ENCODE results near the gene COG5. TPM values are rescaled to one million over a fixed set of nuclear protein-coding genes. Genes with fewer than 3 reads are reported as not detected.

COG5 gene
- polyA plus RNA-seq, 3 donors = 12.7 to 29.0 (median 28.1) TPM

GRCh38 chr7:107414198-107414597 is 149.5 kb downstream of the COG5 start:
- no peak overlapping the region for H3K4me3 ChIP-seq (replicated peaks in 1 of 3; ENCODE audit: low read depth in 2 of 3, low read length in 3 of 3)
- no peak overlapping the region for H3K4me2 ChIP-seq (replicated peaks; ENCODE audit: extremely low read depth, low read length, poor library complexity, severe bottlenecking)
- H3K9ac ChIP-seq (ENCODE audit: insufficient read depth, low read length, poor library complexity, severe bottlenecking) = no peak overlapping the region
- no CpG with 5 or more reads among the region's 1 CpG for WGBS (ENCODE audit: insufficient coverage)
- H3K79me2 ChIP-seq (ENCODE audit: insufficient read depth, low read length) = no peaks in the 10 kb centered on the region
- no peaks in the 10 kb centered on the region for H3K4me1 Mint-ChIP-seq
- no peak overlapping the region for H2AFZ ChIP-seq (ENCODE audit: insufficient read depth, low read depth, low read length, poor library complexity, severe bottlenecking)
- no peaks in the 10 kb centered on the region for H3K4me1 ChIP-seq (ENCODE audit: control insufficient read depth in 1 of 2, insufficient read depth in 2 of 2, low read length in 2 of 2)
- no peaks in the 10 kb centered on the region for H3K27me3 Mint-ChIP-seq (ENCODE audit: low read depth in 3 of 3)
- H3K9me3 ChIP-seq (replicated peaks in 1 of 2; ENCODE audit: control insufficient read depth in 1 of 2, insufficient read depth in 1 of 2, low read length in 2 of 2) = no peaks in the 10 kb centered on the region
- H3K27ac ChIP-seq (ENCODE audit: low read depth in 1 of 2, low read length in 2 of 2) = no peak overlapping the region
- peaks cover 12 to 20% of the 10 kb centered on the region in 2 donors for H3K36me3 Mint-ChIP-seq
- H3K27me3 ChIP-seq (ENCODE audit: control insufficient read depth in 2 of 2, insufficient read depth in 2 of 2, low read length in 2 of 2) = no peaks in the 10 kb centered on the region
- no peak overlapping the region for H3K27ac Mint-ChIP-seq
- intact Hi-C loops (cut with micrococcal nuclease) = no loop called here
- H3K4me3 Mint-ChIP-seq = no peak overlapping the region
- TF ChIP-seq, protein P1, sequence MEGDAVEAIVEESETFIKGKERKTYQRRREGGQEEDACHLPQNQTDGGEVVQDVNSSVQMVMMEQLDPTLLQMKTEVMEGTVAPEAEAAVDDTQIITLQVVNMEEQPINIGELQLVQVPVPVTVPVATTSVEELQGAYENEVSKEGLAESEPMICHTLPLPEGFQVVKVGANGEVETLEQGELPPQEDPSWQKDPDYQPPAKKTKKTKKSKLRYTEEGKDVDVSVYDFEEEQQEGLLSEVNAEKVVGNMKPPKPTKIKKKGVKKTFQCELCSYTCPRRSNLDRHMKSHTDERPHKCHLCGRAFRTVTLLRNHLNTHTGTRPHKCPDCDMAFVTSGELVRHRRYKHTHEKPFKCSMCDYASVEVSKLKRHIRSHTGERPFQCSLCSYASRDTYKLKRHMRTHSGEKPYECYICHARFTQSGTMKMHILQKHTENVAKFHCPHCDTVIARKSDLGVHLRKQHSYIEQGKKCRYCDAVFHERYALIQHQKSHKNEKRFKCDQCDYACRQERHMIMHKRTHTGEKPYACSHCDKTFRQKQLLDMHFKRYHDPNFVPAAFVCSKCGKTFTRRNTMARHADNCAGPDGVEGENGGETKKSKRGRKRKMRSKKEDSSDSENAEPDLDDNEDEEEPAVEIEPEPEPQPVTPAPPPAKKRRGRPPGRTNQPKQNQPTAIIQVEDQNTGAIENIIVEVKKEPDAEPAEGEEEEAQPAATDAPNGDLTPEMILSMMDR (IDR thresholded peaks at IDR 0.05) = no peak
- DNase-seq = no peak
- no peaks in the 10 kb centered on the region for H4K20me1 ChIP-seq (ENCODE audit: insufficient read depth, low read length)
- peaks cover 0 to 10% of the 10 kb centered on the region in 2 donors for H3K36me3 ChIP-seq (replicated peaks in 1 of 2; ENCODE audit: control insufficient read depth in 1 of 2, insufficient read depth in 2 of 2, low read length in 2 of 2)
- H3K9me3 Mint-ChIP-seq = no peaks in the 10 kb centered on the region

GRCh38 chr7:107408349-107408748 is 155.4 kb downstream of the COG5 start:
- H3K4me3 Mint-ChIP-seq = no peak overlapping the region
- H3K27me3 Mint-ChIP-seq (ENCODE audit: low read depth in 3 of 3) = no peaks in the 10 kb centered on the region
- TF ChIP-seq, protein P1 (IDR thresholded peaks at IDR 0.05) = no peak
- peaks cover 2 to 35% of the 10 kb centered on the region in 2 donors for H3K36me3 ChIP-seq (replicated peaks in 1 of 2; ENCODE audit: control insufficient read depth in 1 of 2, insufficient read depth in 2 of 2, low read length in 2 of 2)
- no peak for DNase-seq
- H3K4me2 ChIP-seq (replicated peaks; ENCODE audit: extremely low read depth, low read length, poor library complexity, severe bottlenecking) = no peak overlapping the region
- no peaks in the 10 kb centered on the region for H3K4me1 ChIP-seq (ENCODE audit: control insufficient read depth in 1 of 2, insufficient read depth in 2 of 2, low read length in 2 of 2)
- intact Hi-C loops (cut with micrococcal nuclease) = no loop called here
- no peak overlapping the region for H2AFZ ChIP-seq (ENCODE audit: insufficient read depth, low read depth, low read length, poor library complexity, severe bottlenecking)
- no peaks in the 10 kb centered on the region for H3K4me1 Mint-ChIP-seq
- peaks cover 0 to 2% (median 0%) of the 10 kb centered on the region in 7 donors for H3K9me3 Mint-ChIP-seq
- no peak overlapping the region for H3K27ac ChIP-seq (ENCODE audit: low read depth in 1 of 2, low read length in 2 of 2)
- no peaks in the 10 kb centered on the region for H4K20me1 ChIP-seq (ENCODE audit: insufficient read depth, low read length)
- H3K27me3 ChIP-seq (ENCODE audit: control insufficient read depth in 2 of 2, insufficient read depth in 2 of 2, low read length in 2 of 2) = no peaks in the 10 kb centered on the region
- H3K27ac Mint-ChIP-seq = no peak overlapping the region
- H3K9me3 ChIP-seq (replicated peaks in 1 of 2; ENCODE audit: control insufficient read depth in 1 of 2, insufficient read depth in 1 of 2, low read length in 2 of 2) = no peaks in the 10 kb centered on the region
- H3K9ac ChIP-seq (ENCODE audit: insufficient read depth, low read length, poor library complexity, severe bottlenecking) = no peak overlapping the region
- H3K79me2 ChIP-seq (ENCODE audit: insufficient read depth, low read length) = no peaks in the 10 kb centered on the region
- peaks cover 33 to 36% of the 10 kb centered on the region in 2 donors for H3K36me3 Mint-ChIP-seq
- no peak overlapping the region for H3K4me3 ChIP-seq (replicated peaks in 1 of 3; ENCODE audit: low read depth in 2 of 3, low read length in 3 of 3)
